RWPE2 (cell line): ENCODE data around the gene KHDRBS2.

Experiments used
- ATAC-seq: fragments of 200-7000 bp; cut with Tn5 transposase; 3 replicates; pipeline ENCODE4 v1.9.1; 2021; ENCODE audit warnings: low read depth
- DNase-seq: peaks from one replicate; pipeline ENCODE4 v3.0.0-alpha.2; 2020; ENCODE audit warnings: low spot score
- H3K27ac ChIP-seq: fragments of 450-650 bp; 2 replicates; pipeline ENCODE4 v1.5.1; 2017; ENCODE audit warnings: mild to moderate bottlenecking; ENCODE audit not compliant: poor library complexity, severe bottlenecking
- H3K27me3 ChIP-seq: fragments of 250-450 bp; sonication (Bioruptor Pico); 2 replicates; pipeline ENCODE4 v1.5.1; 2021; ENCODE audit warnings: mild to moderate bottlenecking, moderate library complexity; ENCODE audit not compliant: insufficient read depth, poor library complexity, severe bottlenecking
- H3K36me3 ChIP-seq: fragments of 250-450 bp; sonication (Bioruptor Pico); 2 replicates; pipeline ENCODE4 v1.5.1; 2020; ENCODE audit warnings: low read depth, mild to moderate bottlenecking, moderate library complexity
- H3K4me1 ChIP-seq: fragments of 250-450 bp; sonication (Bioruptor Pico); 2 replicates; pipeline ENCODE4 v1.5.1; 2021; ENCODE audit warnings: mild to moderate bottlenecking, moderate library complexity; ENCODE audit not compliant: insufficient read depth, poor library complexity, severe bottlenecking
- H3K4me3 ChIP-seq: fragments of 250-450 bp; sonication (Bioruptor Pico); 2 replicates; pipeline ENCODE4 v1.5.1; 2021; ENCODE audit warnings: mild to moderate bottlenecking, moderate library complexity; ENCODE audit not compliant: severe bottlenecking
- H3K9me3 ChIP-seq: fragments of 250-450 bp; sonication (Bioruptor Pico); 2 replicates; pipeline ENCODE4 v1.5.1; 2021; ENCODE audit warnings: mild to moderate bottlenecking, moderate library complexity; ENCODE audit not compliant: severe bottlenecking
- CTCF ChIP-seq: fragments of 450-650 bp; IDR thresholded peaks from one replicate; pipeline ENCODE4 v1.5.1; 2017; ENCODE audit warnings: mild to moderate bottlenecking, moderate library complexity; ENCODE audit not compliant: poor library complexity, severe bottlenecking

The KHDRBS2 gene

DNA sequence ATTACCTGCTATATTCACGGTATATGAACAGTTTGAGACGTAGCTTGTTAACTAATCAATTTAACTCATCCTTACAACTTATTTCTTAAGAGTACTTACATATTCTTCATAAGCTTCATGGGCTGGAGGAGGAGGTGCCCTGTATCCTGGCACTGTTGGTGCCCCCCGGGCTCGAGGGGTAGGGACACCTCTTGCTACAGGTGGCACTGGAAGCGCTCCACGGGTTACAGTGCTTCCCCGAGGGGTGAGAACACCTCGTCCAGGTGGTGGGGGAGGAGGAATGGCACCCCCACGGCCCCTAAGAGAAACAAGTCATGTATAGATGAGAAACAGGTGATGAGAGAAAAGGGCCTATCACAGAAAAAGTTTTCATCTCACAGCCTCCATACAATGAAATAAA is 391.5 kb downstream of the KHDRBS2 start:
- ATAC-seq (no peak), DNase-seq (no peak)
- Histone ChIP-seq H3K9me3 (no peaks in the 10 kb centered on the region), H3K4me1 (no peaks in the 10 kb centered on the region), H3K27ac (no peak overlapping the region), H3K4me3 (no peak overlapping the region), H3K27me3 (no peaks in the 10 kb centered on the region), H3K36me3 (no peaks in the 10 kb centered on the region)
- TF ChIP-seq CTCF, result no peak

- ATAC-seq, result no peak
- H3K27ac ChIP-seq, result no peak overlapping the region
- no peak for TF ChIP-seq CTCF
- no peak for DNase-seq
- H3K36me3 ChIP-seq, result no peaks in the 10 kb centered on the region
- no peaks in the 10 kb centered on the region for H3K9me3 ChIP-seq
- no peak overlapping the region for H3K4me3 ChIP-seq
- no peaks in the 10 kb centered on the region for H3K4me1 ChIP-seq
- H3K27me3 ChIP-seq, result no peaks in the 10 kb centered on the region
These were observed 398.6 kb downstream of the KHDRBS2 start for GRCh38 chr6:61887423-61887822.

- Histone ChIP-seq H3K9me3 (no peaks in the 10 kb centered on the region), H3K4me1 (no peaks in the 10 kb centered on the region), H3K27me3 (no peaks in the 10 kb centered on the region), H3K27ac (no peak overlapping the region), H3K36me3 (no peaks in the 10 kb centered on the region), H3K4me3 (no peak overlapping the region)
- peak; percentile 50 for TF ChIP-seq CTCF
- no peak for ATAC-seq
- DNase-seq, result no peak
These were observed 399.3 kb downstream of the KHDRBS2 start for GRCh38 chr6:61886608-61887259.

- Histone ChIP-seq H3K4me3 (no peak overlapping the region), H3K36me3 (no peaks in the 10 kb centered on the region), H3K9me3 (no peaks in the 10 kb centered on the region), H3K27ac (no peak overlapping the region), H3K27me3 (no peaks in the 10 kb centered on the region), H3K4me1 (no peaks in the 10 kb centered on the region)
- ATAC-seq (no peak), DNase-seq (no peak)
- no peak for TF ChIP-seq CTCF
These were observed 416.2 kb downstream of the KHDRBS2 start for GRCh38 chr6:61869632-61870400.

DNA sequence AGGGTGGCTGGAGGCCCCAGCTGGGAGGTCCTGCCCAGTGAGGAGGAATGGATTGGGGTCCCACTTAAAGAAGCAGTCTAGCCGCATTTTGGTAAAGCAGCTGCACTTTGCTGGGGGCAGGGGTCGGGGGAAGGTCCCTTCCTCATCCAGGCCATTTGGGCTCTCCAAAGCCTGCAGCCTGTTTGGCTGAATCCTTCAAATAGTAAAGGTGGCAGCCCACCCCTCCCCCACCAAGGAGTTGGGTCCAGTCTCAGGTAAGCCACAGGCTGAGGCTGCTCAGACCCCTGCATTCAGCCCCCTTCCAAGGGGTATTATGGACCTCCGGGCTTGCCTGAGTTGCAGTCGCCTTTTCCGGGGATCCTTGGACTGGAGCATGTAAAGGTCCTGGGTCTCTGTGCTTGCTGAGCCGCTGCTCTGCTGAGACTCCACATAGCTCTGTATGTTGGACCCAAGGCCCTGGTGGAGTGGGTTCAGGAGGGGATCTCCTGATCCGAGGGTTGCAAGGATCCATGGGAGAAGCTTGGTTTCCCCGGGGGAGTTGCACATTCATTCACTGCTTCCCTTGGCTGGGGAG is 417.4 kb downstream of the KHDRBS2 start:
- no peaks in the 10 kb centered on the region for H3K9me3 ChIP-seq
- H3K4me3 ChIP-seq, result no peak overlapping the region
- H3K27me3 ChIP-seq, result no peaks in the 10 kb centered on the region
- DNase-seq (peak; percentile 27), ATAC-seq (no peak)
- no peaks in the 10 kb centered on the region for H3K4me1 ChIP-seq
- no peak for TF ChIP-seq CTCF
- H3K27ac ChIP-seq, result no peak overlapping the region
- H3K36me3 ChIP-seq, result no peaks in the 10 kb centered on the region
